Peyer's patch (tissue), 4 donors: ENCODE data around the gene FAM43A.

Experiments
- CTCF ChIP-seq, 6 experiments: fragments of 450-650 bp in 4 of 6; fragments of 200-600 bp in 2 of 6; sonication (generic) in 1 of 6; IDR thresholded peaks; one replicate each; pipeline ENCODE4 v1.5.1; 2017 to 2019; ENCODE audit warnings: antibody characterized with exemption in 6 of 6, mild to moderate bottlenecking in 3 of 6, moderate library complexity in 1 of 6
- POLR2A ChIP-seq, 2 donors: fragments of 450-650 bp; IDR thresholded peaks; one replicate each; pipeline ENCODE4 v1.5.1; 2017; ENCODE audit warnings: antibody characterized with exemption in 2 of 2, mild to moderate bottlenecking in 2 of 2, moderate library complexity in 2 of 2

GRCh38 chr3:194688200-194688740 lies 2.6 kb downstream of the FAM43A start:
- TF ChIP-seq POLR2A (IDR thresholded peaks at IDR 0.05), result no peak
- no peak for TF ChIP-seq CTCF (IDR thresholded peaks at IDR 0.05)
